SU-DHL-6 (cell line): Measurements from ENCODE around the gene OBP2A.
A peak's percentile ranks its signal among the peaks of the same experiment; 100 is the strongest.

Experiments
- CTCF ChIP-seq: fragments of 200-600 bp; sonication (generic); IDR thresholded peaks from one replicate; pipeline ENCODE4 v1.5.1; 2017; ENCODE audit warnings: antibody characterized with exemption, mild to moderate bottlenecking, low read length, moderate library complexity; ENCODE audit not compliant: insufficient read depth, poor library complexity, severe bottlenecking
- EZH2phosphoT487 ChIP-seq: fragments of 200-600 bp; sonication (generic), shearing (Covaris generic); conservative IDR thresholded peaks from 2 replicates; pipeline ENCODE4 v1.6.1; 2018; ENCODE audit warnings: mild to moderate bottlenecking, antibody characterized with exemption, low read length, moderate library complexity, mixed read lengths

GRCh38 chr9:135504262-135505243 lies 41.4 kb upstream of the OBP2A start:
- TF ChIP-seq CTCF (peak; percentile 63), EZH2phosphoT487 (no peak)
